Measurements from ENCODE around the gene PPARA.

GRCh38 chr22:46163557-46163888 lies 13.2 kb downstream of the PPARA start:
- TF ChIP-seq EZH2 (IDR thresholded peaks at IDR 0.05; ENCODE audit: insufficient read depth, poor library complexity, severe bottlenecking) (no peak), EZH2phosphoT487 (IDR thresholded peaks at IDR 0.05; ENCODE audit: insufficient read depth, low read depth) (no peak)

Measured in GM23248 (cell line).